Heart right ventricle (tissue), 16 donors: ENCODE data around the gene DCDC2C. TPM values are rescaled to one million over a fixed set of nuclear protein-coding genes. Genes with fewer than 3 reads are reported as not detected.

Source experiments
- ATAC-seq, 8 donors: fragments of 200-7000 bp; cut with Tn5 transposase; one replicate each; pipeline ENCODE4 v1.9.1; 2020; ENCODE audit warnings: mild to moderate bottlenecking in 8 of 8, moderate library complexity in 8 of 8, moderate number of reproducible peaks in 1 of 8
- DNase-seq, 2 donors: peaks; one replicate each; pipeline ENCODE4 v3.0.0-alpha.2; 2020
- H3K27ac ChIP-seq, 10 donors: fragments of 200-600 bp; sonication (generic) in 2 of 10; one replicate each; pipeline versions ENCODE4 v1.5.0 to v1.8.0; 2020 to 2022; ENCODE audit warnings: mild to moderate bottlenecking in 3 of 10
- H3K27me3 ChIP-seq, 7 donors: fragments of 200-600 bp; one replicate each; pipeline ENCODE4 v1.8.0; 2021 to 2022; ENCODE audit warnings: mild to moderate bottlenecking in 2 of 7
- H3K36me3 ChIP-seq, 9 donors: fragments of 200-600 bp; sonication (generic) in 1 of 9; one replicate each; pipeline versions ENCODE4 v1.5.0 to v1.8.0; 2020 to 2022; ENCODE audit warnings: mild to moderate bottlenecking in 2 of 9
- H3K4me1 ChIP-seq, 9 donors: fragments of 200-600 bp; sonication (generic) in 1 of 9; one replicate each; pipeline versions ENCODE4 v1.5.0 to v1.8.0; 2020 to 2022; ENCODE audit warnings: mild to moderate bottlenecking in 4 of 9
- H3K4me3 ChIP-seq, 10 donors: fragments of 200-600 bp; sonication (generic) in 2 of 10; one replicate each; pipeline versions ENCODE4 v1.5.0 to v1.8.0; 2020 to 2022; ENCODE audit warnings: mild to moderate bottlenecking in 7 of 10, moderate library complexity in 2 of 10
- H3K9me3 ChIP-seq, 11 donors: fragments of 200-600 bp in 10 of 11; sonication (generic) in 2 of 11; one replicate each; pipeline versions ENCODE4 v1.5.0 to v1.8.0; 2013 to 2022; ENCODE audit warnings: mild to moderate bottlenecking in 2 of 11, control low read depth in 1 of 11, moderate library complexity in 1 of 11
- WGBS, 2 donors: extraction: QIAGEN DNeasy Blood & Tissue Kit; methylation state at CpG; one replicate each; pipeline ENCODE4 v1.1.7; 2013; ENCODE audit warnings: inconsistent platforms in 1 of 2; 5-methylcytosine and 5-hydroxymethylcytosine counted together
- intact Hi-C, 10 donors: fragments of 100-400 bp; cut with DNase I; formaldehyde crosslinking; loops; one replicate each; pipeline versions ENCODE4 v1.11.1 to v1.14.2; 2022
- polyA plus RNA-seq, 2 donors: library from polyadenylated mRNA; stranded (reverse); fragments of 200-250 nt; gene quantifications; one replicate each; pipeline ENCODE4 v1.2.3, GENCODE V29; 2013
- total RNA-seq, 10 donors: library from RNA; stranded (reverse); fragmentation: NEBNext Ultra II Directional in 3 of 10; extraction: Animal tissue kit (Norgen Biotek cat#: 25700) in 3 of 10; gene quantifications; one replicate each; pipeline versions ENCODE4 v1.2.1 to v1.2.4, GENCODE V29; 2021 to 2023
- TF ChIP-seq, protein P1 (sequence below), 9 donors: fragments of 200-600 bp; sonication (generic) in 2 of 9; IDR thresholded peaks; one replicate each; pipeline versions ENCODE4 v1.5.0 to v1.8.0; 2021 to 2022; ENCODE audit warnings: antibody characterized with exemption in 9 of 9, mild to moderate bottlenecking in 5 of 9, moderate library complexity in 1 of 9
- donor health status: Arrhythmogenic right ventricular cardiomyopathy.
- donor health status: ischemic (EF 13 %, LVEDD 7.1; RV severe dilation, severe dysfunction).
- donor health status: healthy with polysubstance abuse.
- donor health status: DM: no; HTN: yes; CAD: no.
- donor health status: DM: no; HTN: no; CAD: no.
- donor health status: ischemic (EF 25% LVEDD 6.9; RV normal size, moderate dysfunction).
- donor health status: ischemic (EF 25% LVEDD 5.7; RV mildly dilated, moderate dysfunction).
- donor health status: healthy.
- donor health status: DM: yes; HTN: yes; CAD: no.
- donor health status: Ischemic cardiomyopathy.
- donor health status: ischemic (EF 35%, LVEDD 5.7; RV mildly dilated, moderate dysfunction).
- donor health status: nonischemic (EF 11% LVEDD 7.7; RV severe dilation, severe dysfunction).
- donor health status: DM: yes; HTN: yes; CAD: no.
- donor health status: PGD.
- donor health status: ischemic (EF 29% LVEDD 5.4; RV normal size, mild dysfunction).
- donor health status: nonischemic (EF 23%, LVEDD 6.1; RV moderate dilation, normal function).

Gene DCDC2C
- total and polyA plus RNA-seq, 12 donors: 0.66 TPM; not detected in 11

GRCh38 chr2:3681625-3682024 lies 21.8 kb upstream of the DCDC2C start:
- intact Hi-C loops: no loop called here
- Histone ChIP-seq H3K4me1 (no peaks in the 10 kb centered on the region), H3K27me3 (peaks cover 0 to 21% (median 4%) of the 10 kb centered on the region in 7 donors), H3K9me3 (no peaks in the 10 kb centered on the region), H3K4me3 (no peak overlapping the region), H3K27ac (no peak overlapping the region), H3K36me3 (no peaks in the 10 kb centered on the region)
- 90 to 92% methylated on average over 5 of the region's 5 CpGs for WGBS, 2 donors
- DNase-seq: no peak
- TF ChIP-seq, protein P1, sequence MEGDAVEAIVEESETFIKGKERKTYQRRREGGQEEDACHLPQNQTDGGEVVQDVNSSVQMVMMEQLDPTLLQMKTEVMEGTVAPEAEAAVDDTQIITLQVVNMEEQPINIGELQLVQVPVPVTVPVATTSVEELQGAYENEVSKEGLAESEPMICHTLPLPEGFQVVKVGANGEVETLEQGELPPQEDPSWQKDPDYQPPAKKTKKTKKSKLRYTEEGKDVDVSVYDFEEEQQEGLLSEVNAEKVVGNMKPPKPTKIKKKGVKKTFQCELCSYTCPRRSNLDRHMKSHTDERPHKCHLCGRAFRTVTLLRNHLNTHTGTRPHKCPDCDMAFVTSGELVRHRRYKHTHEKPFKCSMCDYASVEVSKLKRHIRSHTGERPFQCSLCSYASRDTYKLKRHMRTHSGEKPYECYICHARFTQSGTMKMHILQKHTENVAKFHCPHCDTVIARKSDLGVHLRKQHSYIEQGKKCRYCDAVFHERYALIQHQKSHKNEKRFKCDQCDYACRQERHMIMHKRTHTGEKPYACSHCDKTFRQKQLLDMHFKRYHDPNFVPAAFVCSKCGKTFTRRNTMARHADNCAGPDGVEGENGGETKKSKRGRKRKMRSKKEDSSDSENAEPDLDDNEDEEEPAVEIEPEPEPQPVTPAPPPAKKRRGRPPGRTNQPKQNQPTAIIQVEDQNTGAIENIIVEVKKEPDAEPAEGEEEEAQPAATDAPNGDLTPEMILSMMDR (IDR thresholded peaks at IDR 0.05): no peak
- no peak for ATAC-seq

GRCh38 chr2:3682811-3683210 lies 20.6 kb upstream of the DCDC2C start:
- no peak for DNase-seq
- no peak for ATAC-seq
- TF ChIP-seq, protein P1 (IDR thresholded peaks at IDR 0.05): no peak

DNA sequence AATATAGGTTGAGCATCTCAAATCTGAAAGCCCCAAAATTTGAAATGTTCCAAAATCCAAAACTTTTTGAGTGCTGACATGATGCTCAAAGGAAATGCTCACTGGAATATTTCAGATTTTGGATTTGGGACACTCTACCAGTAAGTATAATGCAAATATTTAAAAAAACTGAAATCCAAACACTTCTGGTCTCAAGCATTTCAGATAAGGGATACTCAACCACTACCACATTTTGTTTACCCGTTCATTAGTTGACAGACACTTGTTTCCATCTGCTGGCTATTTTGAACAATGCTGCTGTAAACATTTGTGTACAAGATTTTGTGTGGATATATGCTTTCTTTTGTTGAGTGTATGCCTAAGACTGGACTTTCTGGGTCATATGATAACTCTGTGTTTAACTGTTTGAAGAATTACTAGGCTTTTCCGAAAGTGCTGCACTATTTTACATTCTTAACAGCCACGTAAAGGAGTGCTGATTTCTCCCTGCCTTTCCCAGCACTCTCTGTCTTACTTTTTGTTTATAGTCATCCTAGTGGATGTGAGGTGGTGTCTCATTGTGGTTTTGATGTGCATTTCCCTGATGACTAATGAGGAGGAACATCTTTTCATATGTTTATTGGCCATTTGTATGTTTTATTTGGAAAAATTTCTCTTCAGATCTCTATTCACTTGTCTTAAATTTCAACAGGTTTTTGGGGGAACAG lies 19.5 kb upstream of the DCDC2C start:
- WGBS, 2 donors: 69 to 71% methylated on average over 3 of the region's 3 CpGs
- H3K4me3 ChIP-seq: no peak overlapping the region
- DNase-seq (no peak), ATAC-seq (no peak)
- H3K9me3 ChIP-seq: no peaks in the 10 kb centered on the region
- no peaks in the 10 kb centered on the region for H3K36me3 ChIP-seq
- intact Hi-C loops: no loop called here
- TF ChIP-seq, protein P1 (IDR thresholded peaks at IDR 0.05): no peak
- no peak overlapping the region for H3K27ac ChIP-seq
- H3K27me3 ChIP-seq: peaks cover 0 to 12% (median 0%) of the 10 kb centered on the region in 7 donors
- H3K4me1 ChIP-seq: no peaks in the 10 kb centered on the region

More at GRCh38 chr2:3682811-3683210, 20.6 kb upstream of the DCDC2C start:
- H3K9me3 ChIP-seq: no peaks in the 10 kb centered on the region
- H3K27me3 ChIP-seq: peaks cover 0 to 15% (median 0%) of the 10 kb centered on the region in 7 donors
- H3K36me3 ChIP-seq: no peaks in the 10 kb centered on the region
- no peak overlapping the region for H3K4me3 ChIP-seq
- intact Hi-C loops: no loop called here
- no peak overlapping the region for H3K27ac ChIP-seq
- 70 to 77% methylated on average over 6 of the region's 6 CpGs for WGBS, 2 donors
- H3K4me1 ChIP-seq: no peaks in the 10 kb centered on the region

GRCh38 chr2:3689998-3690748 lies 13.2 kb upstream of the DCDC2C start:
- TF ChIP-seq, protein P1 (IDR thresholded peaks at IDR 0.05): no peak
- no peak overlapping the region for H3K27ac ChIP-seq
- intact Hi-C loops: no loop called here
- H3K27me3 ChIP-seq: peaks cover 0 to 21% (median 0%) of the 10 kb centered on the region in 7 donors
- no peaks in the 10 kb centered on the region for H3K4me1 ChIP-seq
- H3K9me3 ChIP-seq: peaks cover 0 to 22% (median 0%) of the 10 kb centered on the region in 11 donors
- no peak for DNase-seq
- no peak overlapping the region for H3K4me3 ChIP-seq
- H3K36me3 ChIP-seq: no peaks in the 10 kb centered on the region
- no peak for ATAC-seq
